ENCODE measurements around the gene CASKIN2.

DNA sequence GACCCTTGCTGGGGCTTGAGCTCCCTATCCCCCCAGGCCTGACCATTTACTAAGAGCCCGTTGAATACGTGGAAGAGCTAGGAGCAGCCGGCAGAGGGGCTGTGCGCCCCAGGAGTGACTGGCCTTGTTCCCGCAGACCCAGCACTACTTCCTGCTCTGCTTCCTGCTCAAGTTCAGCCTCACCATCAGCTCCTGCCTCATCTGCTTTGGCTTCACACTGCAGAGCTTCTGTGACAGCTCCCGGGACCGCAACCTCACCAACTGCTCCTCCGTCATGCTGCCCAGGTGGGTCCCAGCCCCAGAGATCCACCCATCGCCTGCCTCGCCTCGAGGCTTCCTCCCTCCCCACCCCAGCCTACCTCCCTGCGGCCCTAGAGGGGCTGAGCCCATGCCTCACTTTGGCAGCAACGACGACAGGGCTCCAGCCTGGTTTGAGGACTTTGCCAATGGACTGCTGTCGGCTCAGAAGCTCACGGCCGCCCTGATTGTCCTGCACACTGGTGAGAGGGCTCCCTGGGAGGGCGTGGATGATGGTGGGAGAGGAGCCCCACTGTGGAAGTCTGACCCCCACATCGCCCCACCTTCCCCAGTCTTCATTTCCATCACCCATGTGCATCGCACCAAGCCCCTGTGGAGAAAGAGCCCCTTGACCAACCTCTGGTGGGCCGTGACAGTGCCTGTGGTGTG lies 17.2 kb downstream of the CASKIN2 start:
- TF ChIP-seq POLR2A (IDR thresholded peaks at IDR 0.05), result no peak
- TF ChIP-seq, protein P1, sequence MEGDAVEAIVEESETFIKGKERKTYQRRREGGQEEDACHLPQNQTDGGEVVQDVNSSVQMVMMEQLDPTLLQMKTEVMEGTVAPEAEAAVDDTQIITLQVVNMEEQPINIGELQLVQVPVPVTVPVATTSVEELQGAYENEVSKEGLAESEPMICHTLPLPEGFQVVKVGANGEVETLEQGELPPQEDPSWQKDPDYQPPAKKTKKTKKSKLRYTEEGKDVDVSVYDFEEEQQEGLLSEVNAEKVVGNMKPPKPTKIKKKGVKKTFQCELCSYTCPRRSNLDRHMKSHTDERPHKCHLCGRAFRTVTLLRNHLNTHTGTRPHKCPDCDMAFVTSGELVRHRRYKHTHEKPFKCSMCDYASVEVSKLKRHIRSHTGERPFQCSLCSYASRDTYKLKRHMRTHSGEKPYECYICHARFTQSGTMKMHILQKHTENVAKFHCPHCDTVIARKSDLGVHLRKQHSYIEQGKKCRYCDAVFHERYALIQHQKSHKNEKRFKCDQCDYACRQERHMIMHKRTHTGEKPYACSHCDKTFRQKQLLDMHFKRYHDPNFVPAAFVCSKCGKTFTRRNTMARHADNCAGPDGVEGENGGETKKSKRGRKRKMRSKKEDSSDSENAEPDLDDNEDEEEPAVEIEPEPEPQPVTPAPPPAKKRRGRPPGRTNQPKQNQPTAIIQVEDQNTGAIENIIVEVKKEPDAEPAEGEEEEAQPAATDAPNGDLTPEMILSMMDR (IDR thresholded peaks at IDR 0.05), result no peak
